ENCODE measurements around the gene PPT1. TPM values are rescaled to one million over a fixed set of nuclear protein-coding genes. Genes with fewer than 3 reads are reported as not detected.

The PPT1 gene
- total and polyA plus RNA-seq, 2 of the 8 experiments (the other 6 are each of a cell fraction or from before 2014, with no cell fraction given): 77.1 to 150 TPM

GRCh38 chr1:40045766-40046165 lies 51.3 kb downstream of the PPT1 start:
- DNase-seq (ENCODE audit: low read depth in 1 of 2, low spot score in 2 of 2): no peak
- Histone ChIP-seq H2BK5ac (ENCODE audit: low read depth, low read length) (no peak overlapping the region), H4K5ac (ENCODE audit: insufficient read length, low read depth, low read length) (no peak overlapping the region), H2BK120ac (replicated peaks; ENCODE audit: low read depth, low read length) (no peak overlapping the region), H4K8ac (ENCODE audit: extremely low read depth, insufficient read depth, low read length) (no peak overlapping the region), H3K4ac (replicated peaks; ENCODE audit: insufficient read length, low read depth, low read length) (no peak overlapping the region), H2BK15ac (ENCODE audit: low read length) (no peak overlapping the region), H3K79me2 (ENCODE audit: control insufficient read depth in 1 of 2, insufficient read depth in 2 of 2, low read length in 2 of 2) (peaks cover 26 to 93% of the 10 kb centered on the region in 2 experiments), H3K36me3 (ENCODE audit: control insufficient read depth in 2 of 4, insufficient read depth in 4 of 4, low read length in 3 of 4) (peaks cover 0 to 5% (median 2%) of the 10 kb centered on the region in 4 experiments; a peak in 3 of 8 replicates), H2BK20ac (ENCODE audit: low read length) (no peak overlapping the region), H4K91ac (replicated peaks; ENCODE audit: insufficient read length, low read length) (no peak overlapping the region), H3K56ac (replicated peaks; ENCODE audit: insufficient read length, low read depth, low read length) (no peak overlapping the region), H2AK5ac (ENCODE audit: low read depth, low read length) (no peak overlapping the region), H3K23me2 (ENCODE audit: low read depth, low read length) (no peaks in the 10 kb centered on the region), H3K18ac (ENCODE audit: extremely low read depth, low read length) (no peak overlapping the region), H2AFZ (ENCODE audit: low read length) (no peak overlapping the region), H3K9me3 (ENCODE audit: insufficient read depth in 2 of 2, low read depth in 1 of 2, low read length in 1 of 2) (no peaks in the 10 kb centered on the region), H3K9ac (replicated peaks in 1 of 4; ENCODE audit: extremely low read depth in 1 of 4, low read depth in 3 of 4, low read length in 3 of 4) (no peak overlapping the region), H3K4me2 (ENCODE audit: insufficient read depth in 1 of 2, low read depth in 2 of 2, low read length in 2 of 2) (no peak overlapping the region), H3K14ac (ENCODE audit: insufficient read length) (no peak overlapping the region), H2BK12ac (ENCODE audit: low read depth, low read length) (no peak overlapping the region), H3K79me1 (ENCODE audit: low read depth, low read length) (peaks cover 6% of the 10 kb centered on the region), H3K4me3 (ENCODE audit: extremely low read depth in 1 of 4, insufficient read depth in 2 of 4, low read depth in 3 of 4, low read length in 4 of 4) (no peak overlapping the region), H3K27ac (ENCODE audit: low read depth, low read length) (no peak overlapping the region), H3K23ac (ENCODE audit: insufficient read length) (no peak overlapping the region), H3K27me3 (replicated peaks in 1 of 4; ENCODE audit: control insufficient read depth in 3 of 4, extremely low read depth in 1 of 4, insufficient read depth in 3 of 4, low read length in 3 of 4) (no peaks in the 10 kb centered on the region), H3K4me1 (replicated peaks in 1 of 4; ENCODE audit: control insufficient read depth in 3 of 4, insufficient read depth in 4 of 4, low read length in 3 of 4) (no peaks in the 10 kb centered on the region; a peak in 1 of 7 replicates), H4K20me1 (replicated peaks in 1 of 2; ENCODE audit: control insufficient read depth in 1 of 2, insufficient read depth in 2 of 2, low read length in 2 of 2) (peaks cover 0 to 19% of the 10 kb centered on the region in 2 experiments)
- 84% methylated on average over 3 of the region's 3 CpGs; no CpG with 5 or more reads in 1 of the 2 experiments for WGBS, 2 experiments (ENCODE audit: extremely low coverage in 1 of 2, insufficient coverage in 1 of 2, insufficient read length in 1 of 2, insufficient replicate concordance in 2 of 2, low coverage in 1 of 2, low lambda C conversion rate in 2 of 2, missing lambda C conversion rate in 1 of 2)
- ChIA-PET CTCF (ENCODE audit: partially characterized antibody) (interaction anchor here (1.1 to 1.5 kb wide), 2 partner anchors 12 to 247 kb away, joined by 3 to 5 read pairs; no protein-coding TSS in a partner anchor), POLR2A (ENCODE audit: partially characterized antibody) (interaction anchor here (0.9 kb wide), 2 partner anchors 64 to 145 kb away, joined by 3 to 4 read pairs; no protein-coding TSS in a partner anchor)
- no peak for TF ChIP-seq TAF1 (IDR thresholded peaks at IDR 0.05; ENCODE audit: low read depth, low read length)
- TF ChIP-seq KDM4A (IDR thresholded peaks at IDR 0.05; ENCODE audit: low read depth, low read length, severe bottlenecking): no peak
- TF ChIP-seq CBX8 (IDR thresholded peaks at IDR 0.05; ENCODE audit: borderline replicate concordance, low read depth, low read length): no peak
- no peak for TF ChIP-seq SP2 (IDR thresholded peaks at IDR 0.05; ENCODE audit: low read length)
- no peak for TF ChIP-seq EZH2 (IDR thresholded peaks at IDR 0.05; ENCODE audit: low read depth, low read length, severe bottlenecking)
- no peak for TF ChIP-seq RFX5 (IDR thresholded peaks at IDR 0.05; ENCODE audit: borderline replicate concordance, low read depth, low read length)
- TF ChIP-seq SIRT6 (IDR thresholded peaks at IDR 0.05; ENCODE audit: low read length): no peak
- TF ChIP-seq FOSL1 (IDR thresholded peaks at IDR 0.05; ENCODE audit: insufficient read depth, low read depth, low read length): no peak
- no peak for TF ChIP-seq POU5F1 (IDR thresholded peaks at IDR 0.05; ENCODE audit: low read depth, low read length)
- no peak for TF ChIP-seq RBBP5 (IDR thresholded peaks at IDR 0.05; ENCODE audit: borderline replicate concordance, low read depth, low read length)
- TF ChIP-seq SAP30 (IDR thresholded peaks at IDR 0.05; ENCODE audit: insufficient read depth, insufficient replicate concordance, low read length): no peak
- no peak for TF ChIP-seq KDM5A (IDR thresholded peaks at IDR 0.05; ENCODE audit: low read length)
- TF ChIP-seq SIX5 (IDR thresholded peaks at IDR 0.05; ENCODE audit: low read depth, low read length): no peak
- FAIRE-seq: no peak

All from H1 (cell line).